K562 (cell line): ENCODE data around the gene BBLN. TPM values are rescaled to one million over a fixed set of nuclear protein-coding genes. Genes with fewer than 3 reads are reported as not detected.

Experiments used
- ETS2 ChIP-seq: IDR thresholded peaks from 2 replicates; pipeline ENCODE4 v1.6.1; 2016; ENCODE audit warnings: borderline replicate concordance, missing genetic modification characterization, mild to moderate bottlenecking, moderate library complexity, missing compliant biosample characterization; ENCODE audit not compliant: poor library complexity, severe bottlenecking
- GATAD2A ChIP-seq: fragments of 450-650 bp; IDR thresholded peaks from 2 replicates; pipeline ENCODE4 v1.6.1; 2017
- HEY1 ChIP-seq: fragments of 250-450 bp; sonication (Bioruptor Pico); IDR thresholded peaks from 2 replicates; pipeline ENCODE4 v1.5.0; 2020; ENCODE audit warnings: mild to moderate bottlenecking, moderate library complexity, borderline replicate concordance
- HNRNPUL1 ChIP-seq: fragments of 200-400 bp; formaldehyde crosslinking; IDR thresholded peaks from 2 replicates; pipeline ENCODE4 v1.6.1; 2017; ENCODE audit warnings: low read length
- LCOR ChIP-seq: sonication (generic); formaldehyde crosslinking; IDR thresholded peaks from 2 replicates; pipeline ENCODE4 v1.8.0; 2022; ENCODE audit warnings: mild to moderate bottlenecking, missing genetic modification reagents
- MGA ChIP-seq: fragments of 450-650 bp; IDR thresholded peaks from 2 replicates; pipeline ENCODE4 v1.6.1; 2016; ENCODE audit warnings: mild to moderate bottlenecking, moderate library complexity
- RBBP5 ChIP-seq: fragments of 200-600 bp; sonication (generic); IDR thresholded peaks from 2 replicates; pipeline ENCODE4 v1.6.1; 2012; ENCODE audit warnings: borderline replicate concordance, mild to moderate bottlenecking, low read length, control low read depth, inconsistent platforms; ENCODE audit not compliant: insufficient read depth, poor library complexity, severe bottlenecking
- THRA ChIP-seq: fragments of 450-650 bp; IDR thresholded peaks from 2 replicates; pipeline ENCODE4 v1.6.1; 2017; ENCODE audit warnings: mild to moderate bottlenecking, moderate library complexity
- ZNF316 ChIP-seq: fragments of 450-650 bp; IDR thresholded peaks from 2 replicates; pipeline ENCODE4 v1.6.1; 2016
- ZNF324 ChIP-seq: fragments of 250-450 bp; sonication (Bioruptor Pico); IDR thresholded peaks from 2 replicates; pipeline ENCODE4 v1.4.0; 2020; ENCODE audit warnings: mild to moderate bottlenecking
- ZNF395 ChIP-seq: fragments of 200-800 bp; sonication (Bioruptor generic); IDR thresholded peaks from 2 replicates; pipeline ENCODE4 v1.6.1; 2017; ENCODE audit warnings: missing genetic modification characterization, missing compliant biosample characterization
- polyA plus RNA-seq, 8 experiments: library from polyadenylated mRNA; depleted of rRNA in 4 of 8; stranded (reverse) in 5 of 8; unstranded in 3 of 8; fragments of >200 nt; fragmentation: Nextera tagmentation in 2 of 8; fragmentation: Illumina TruSeq in 1 of 8; extraction: Ambion mirVana in 2 of 8; extraction: Trizol in 1 of 8; gene quantifications; 2 replicates each; pipeline versions ENCODE4 v1.2.1 to v1.2.3, GENCODE V29; 2011 to 2014; ENCODE audit warnings: inconsistent platforms in 1 of 8, missing spikeins in 1 of 8
- total RNA-seq, 7 experiments: library from RNA; depleted of rRNA in 6 of 7; stranded (reverse); fragments of >200 nt in 6 of 7; fragmentation: Illumina TruSeq in 2 of 7; extraction: Trizol in 2 of 7; gene quantifications; 2 replicates each; pipeline versions ENCODE4 v1.2.1 to v1.2.3, GENCODE V29; 2011 to 2021; ENCODE audit warnings: low replicate concordance in 1 of 7

BBLN gene
- total and polyA plus RNA-seq, 9 of the 15 experiments (the other 6 are each of a cell fraction or from before 2014, with no cell fraction given): 4.2 to 331 (median 87.1) TPM

GRCh38 chr9:128192601-128193371 is 32.7 kb downstream of the BBLN start (continued):
- TF ChIP-seq MGA (no peak), HNRNPUL1 (no peak), THRA (no peak), ETS2 (tag) (no peak), ZNF316 (no peak), ZNF324 (peak; percentile 61; the same call in 1 of the 2 replicates), GATAD2A (no peak), HEY1 (CRISPR knock-in tag) (no peak), ZNF395 (CRISPR knock-in tag) (no peak), RBBP5 (peak; percentile 63), LCOR (CRISPR knock-in tag) (no peak)
